GM21526 (cell line): Measurements from ENCODE around the gene NPAP1.
"Not testable (repeated sequence)": the region's sequence is repeated elsewhere in the genome, so short reads cannot be mapped to it uniquely, and the experiment has no call there.

Experiments
- ATAC-seq: cut with Tn5 transposase; IDR thresholded peaks from one replicate; pipeline ENCODE4 v1.9.1; 2021; ENCODE audit warnings: moderate library complexity; ENCODE audit not compliant: unreplicated experiment, low FRiP score

NPAP1 gene

GRCh38 chr15:24675332-24676144, at the start of gene NPAP1:
TSS of gene NPAP1 (plus strand) at chr15:24675775. CDS start at chr15:24675868, 93 bp downstream.
- ATAC-seq = no peak

GRCh38 chr15:24627443-24627842, 48.1 kb upstream of the NPAP1 start:
- no peak for ATAC-seq

- ATAC-seq = no peak
Measured at GRCh38 chr15:24633082-24633481, 42.5 kb upstream of the NPAP1 start.

GRCh38 chr15:24639412-24639811, 36.2 kb upstream of the NPAP1 start:
- ATAC-seq = not testable (repeated sequence)

GRCh38 chr15:24645627-24646026, 29.9 kb upstream of the NPAP1 start:
- no peak for ATAC-seq

- ATAC-seq = no peak
Measured at GRCh38 chr15:24659622-24660021, 16.0 kb upstream of the NPAP1 start.

GRCh38 chr15:24662991-24663390, 12.6 kb upstream of the NPAP1 start:
- ATAC-seq = no peak

- no peak for ATAC-seq
Measured at GRCh38 chr15:24676431-24676830, 856 bp downstream of the NPAP1 start.

- ATAC-seq = no peak
Measured at GRCh38 chr15:24678485-24678884, 2.9 kb downstream of the NPAP1 start.

GRCh38 chr15:24682002-24682401, 6.4 kb downstream of the NPAP1 start:
- no peak for ATAC-seq

GRCh38 chr15:24682905-24683304, 7.3 kb downstream of the NPAP1 start:
- not testable (repeated sequence) for ATAC-seq

GRCh38 chr15:24683736-24684135, 8.2 kb downstream of the NPAP1 start:
- ATAC-seq = no peak

GRCh38 chr15:24684313-24684712, 8.7 kb downstream of the NPAP1 start:
- ATAC-seq = no peak

GRCh38 chr15:24696201-24696600, 20.6 kb downstream of the NPAP1 start:
- ATAC-seq = no peak

GRCh38 chr15:24696842-24697241, 21.3 kb downstream of the NPAP1 start:
- ATAC-seq = no peak

- ATAC-seq = no peak
Measured at GRCh38 chr15:24718289-24719082, 42.9 kb downstream of the NPAP1 start.

GRCh38 chr15:24729760-24730159, 54.2 kb downstream of the NPAP1 start:
- no peak for ATAC-seq
